GM19035 (cell line): Measurements from ENCODE around the gene HSP90AA1.

Experiments used
- ATAC-seq: cut with Tn5 transposase; IDR thresholded peaks from one replicate; pipeline ENCODE4 v1.9.1; 2021; ENCODE audit not compliant: unreplicated experiment

Gene HSP90AA1

GRCh38 chr14:102043251-102044025, 43.4 kb downstream of the HSP90AA1 start:
- no peak for ATAC-seq

DNA sequence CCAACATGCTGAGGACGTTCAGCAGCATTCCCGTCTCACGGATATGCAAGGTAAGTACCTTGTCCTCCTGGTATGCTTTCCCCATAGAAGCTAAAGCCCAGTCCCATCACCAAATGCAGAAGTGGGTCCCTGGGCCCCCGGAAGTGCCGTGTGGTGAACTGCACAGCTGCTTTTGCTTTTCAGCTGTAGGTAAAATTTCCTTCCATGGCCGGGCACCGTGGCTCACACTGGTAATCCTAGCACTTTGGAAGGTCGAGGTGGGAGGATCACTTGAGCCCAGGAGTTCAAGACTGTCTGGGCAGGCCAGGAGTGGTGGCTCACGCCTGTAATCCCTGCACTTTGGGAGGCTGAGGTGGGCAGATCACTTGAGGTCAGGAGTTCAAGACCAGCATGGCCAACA, 44.1 kb downstream of the HSP90AA1 start:
- no peak for ATAC-seq

- no peak for ATAC-seq
These were observed 46.7 kb downstream of the HSP90AA1 start for GRCh38 chr14:102040153-102040552.

DNA sequence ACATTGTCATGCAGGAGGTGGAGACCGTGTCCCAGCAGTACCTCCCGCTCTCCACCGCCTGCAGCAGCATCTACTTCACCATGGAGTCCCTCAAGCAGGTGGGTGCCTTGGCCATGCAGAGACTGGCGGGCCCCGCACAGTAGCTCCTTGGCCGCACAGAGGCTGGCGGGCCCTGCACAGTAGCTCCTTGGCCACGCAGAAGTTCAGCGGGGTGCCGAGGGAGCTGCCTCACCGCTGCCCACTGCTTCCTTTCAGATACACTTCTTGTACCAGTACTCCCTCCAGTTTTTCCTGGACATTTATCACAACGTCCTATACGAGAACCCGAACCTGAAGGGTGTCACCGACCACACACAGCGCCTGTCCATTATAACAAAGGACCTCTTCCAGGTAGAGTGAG, 47.7 kb downstream of the HSP90AA1 start:
- no peak for ATAC-seq

DNA sequence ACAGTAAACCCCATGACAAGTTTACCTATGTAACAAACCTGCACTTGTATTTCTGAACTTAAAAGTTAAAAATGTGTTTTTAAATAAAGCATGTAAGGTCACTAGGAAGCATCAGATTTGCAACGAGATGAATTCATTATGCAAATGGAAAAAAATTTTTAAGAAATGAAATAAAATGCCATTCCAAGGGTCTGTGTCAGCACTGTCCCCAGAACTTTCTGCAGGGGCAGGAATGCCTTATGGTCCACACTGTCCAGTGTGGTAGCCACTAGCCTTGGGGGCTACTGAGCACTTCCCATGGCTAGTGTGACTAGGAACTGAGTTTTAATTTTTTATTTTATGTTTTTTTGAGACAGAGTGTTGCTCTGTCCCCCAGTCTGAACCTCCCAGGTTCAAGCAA, 49.2 kb downstream of the HSP90AA1 start:
- ATAC-seq, result no peak

DNA sequence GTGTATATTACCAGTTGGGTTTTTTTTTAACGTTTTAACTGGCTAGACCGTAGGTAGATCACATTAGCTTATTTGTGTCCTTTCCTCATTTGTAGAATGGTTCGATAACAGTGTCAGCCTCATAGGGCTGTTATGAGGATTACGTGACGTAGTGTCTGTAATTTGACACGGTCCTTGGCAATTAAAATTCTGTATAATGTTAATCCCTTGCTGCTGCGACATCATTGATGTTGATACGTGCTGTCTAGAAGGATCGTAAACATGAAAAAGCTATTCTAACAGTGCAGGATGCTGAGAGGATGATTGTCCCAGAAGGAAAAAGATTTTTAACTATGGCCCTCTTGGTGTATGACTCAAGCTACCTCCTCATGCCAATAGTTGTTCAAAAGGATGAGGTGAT, 50.9 kb downstream of the HSP90AA1 start:
- ATAC-seq, result no peak

DNA sequence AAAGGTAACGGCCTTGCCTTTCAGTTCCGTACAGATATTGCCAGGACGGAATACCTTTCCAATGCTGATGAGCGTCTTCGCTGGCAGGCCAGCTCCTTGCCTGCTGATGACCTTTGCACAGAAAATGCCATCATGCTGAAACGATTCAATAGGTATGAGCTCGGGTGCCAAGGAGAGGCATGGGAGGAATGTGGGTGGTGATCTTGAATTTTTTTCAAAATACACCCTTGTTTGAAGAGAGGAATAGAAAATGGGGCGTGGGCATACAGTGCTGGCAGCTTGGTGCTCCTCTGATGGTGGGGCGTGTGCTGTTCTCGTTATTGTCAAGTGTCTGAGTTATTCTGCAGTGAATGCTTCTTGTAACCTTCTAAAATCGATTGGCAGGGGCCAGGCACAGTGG, 52.5 kb downstream of the HSP90AA1 start:
- ATAC-seq, result no peak

DNA sequence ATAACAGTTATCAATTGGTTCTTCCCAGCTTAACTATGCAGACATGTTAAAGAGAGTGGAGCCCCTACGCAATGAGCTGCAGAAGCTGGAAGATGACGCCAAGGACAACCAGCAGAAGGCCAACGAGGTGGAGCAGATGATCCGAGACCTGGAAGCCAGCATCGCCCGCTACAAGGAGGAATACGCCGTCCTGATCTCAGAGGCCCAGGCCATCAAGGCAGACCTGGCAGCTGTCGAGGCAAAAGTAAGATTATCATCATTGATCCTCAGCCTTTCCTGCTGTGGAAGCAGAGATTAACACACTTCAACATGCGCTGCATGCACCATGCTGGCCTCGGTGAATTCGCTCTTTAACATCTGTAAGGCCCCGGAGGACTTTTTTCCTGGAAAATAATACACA, 53.6 kb downstream of the HSP90AA1 start:
- no peak for ATAC-seq
